GM18511 (cell line): Measurements from ENCODE around the gene FRMD1.
"Not testable (repeated sequence)": the region's sequence is repeated elsewhere in the genome, so short reads cannot be mapped to it uniquely, and the experiment has no call there.

Source experiments
- ATAC-seq: cut with Tn5 transposase; IDR thresholded peaks from one replicate; pipeline ENCODE4 v1.9.1; 2021; ENCODE audit warnings: mild to moderate bottlenecking, moderate library complexity; ENCODE audit not compliant: unreplicated experiment

Gene FRMD1

DNA sequence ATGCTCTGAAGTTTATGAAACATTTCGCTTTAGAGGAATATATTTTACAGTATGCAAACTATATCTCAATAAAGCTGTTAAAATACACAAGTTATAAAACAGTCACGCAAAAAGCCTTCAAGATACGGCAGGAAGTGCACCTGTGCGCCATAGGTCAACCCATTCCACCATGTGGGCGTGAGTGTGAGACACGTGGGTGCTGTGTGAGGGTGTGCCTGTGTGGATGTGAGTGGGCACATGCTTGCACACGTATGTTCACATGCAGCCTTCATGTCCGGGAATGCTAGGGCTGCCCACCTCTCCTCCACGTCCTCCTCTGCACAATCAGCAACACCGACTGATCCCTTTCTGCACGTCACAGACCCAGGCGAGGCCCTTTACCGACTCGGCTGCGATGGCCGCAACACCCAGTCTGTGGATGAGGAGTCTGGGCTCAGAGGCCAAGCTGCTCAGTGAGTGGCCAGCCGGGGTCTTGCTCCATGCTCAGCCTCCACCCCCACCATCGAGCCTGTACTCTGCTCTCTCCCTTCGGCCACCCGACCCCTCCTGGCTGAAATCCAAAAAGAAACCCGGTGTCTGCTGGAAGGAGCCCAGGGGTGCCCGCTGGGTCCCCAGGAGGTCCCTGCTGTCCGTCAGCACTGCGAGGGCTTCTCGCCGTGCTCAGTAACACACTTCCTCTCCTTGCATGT lies 3.0 kb upstream of the FRMD1 start:
- ATAC-seq, result no peak

DNA sequence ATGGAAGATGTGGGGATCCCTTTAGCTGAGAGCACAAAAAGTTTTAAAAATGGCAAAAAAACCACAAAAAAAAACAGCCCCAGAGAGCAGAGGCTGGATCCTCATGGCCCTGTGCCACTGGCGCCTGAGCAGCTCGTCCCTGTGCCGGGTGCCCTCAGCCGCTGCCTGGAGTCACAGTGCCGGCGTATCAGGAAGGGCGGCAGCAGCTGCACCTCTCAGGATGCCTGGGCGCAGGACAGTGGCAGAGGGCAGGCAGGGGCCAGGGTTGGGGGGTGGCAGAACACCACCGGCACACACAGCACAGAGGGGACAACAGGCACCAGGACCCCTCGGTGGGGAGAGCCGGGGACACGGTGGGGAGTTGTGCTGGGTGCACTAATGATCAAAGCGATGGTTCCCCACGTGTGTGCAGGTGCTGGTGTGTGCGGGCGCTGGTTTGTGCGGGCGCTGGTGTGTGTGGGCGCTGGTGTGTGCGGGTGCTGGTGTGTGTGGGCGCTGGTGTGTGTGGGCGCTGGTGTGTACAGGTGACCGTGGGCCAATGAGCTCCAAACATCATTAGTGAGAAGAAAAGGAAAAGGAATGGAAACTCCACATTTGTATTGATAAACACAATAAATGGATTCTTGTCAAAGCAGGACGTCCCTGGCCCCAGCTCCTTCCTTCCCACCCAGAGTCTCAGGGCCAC lies 1.5 kb upstream of the FRMD1 start:
- no peak for ATAC-seq

DNA sequence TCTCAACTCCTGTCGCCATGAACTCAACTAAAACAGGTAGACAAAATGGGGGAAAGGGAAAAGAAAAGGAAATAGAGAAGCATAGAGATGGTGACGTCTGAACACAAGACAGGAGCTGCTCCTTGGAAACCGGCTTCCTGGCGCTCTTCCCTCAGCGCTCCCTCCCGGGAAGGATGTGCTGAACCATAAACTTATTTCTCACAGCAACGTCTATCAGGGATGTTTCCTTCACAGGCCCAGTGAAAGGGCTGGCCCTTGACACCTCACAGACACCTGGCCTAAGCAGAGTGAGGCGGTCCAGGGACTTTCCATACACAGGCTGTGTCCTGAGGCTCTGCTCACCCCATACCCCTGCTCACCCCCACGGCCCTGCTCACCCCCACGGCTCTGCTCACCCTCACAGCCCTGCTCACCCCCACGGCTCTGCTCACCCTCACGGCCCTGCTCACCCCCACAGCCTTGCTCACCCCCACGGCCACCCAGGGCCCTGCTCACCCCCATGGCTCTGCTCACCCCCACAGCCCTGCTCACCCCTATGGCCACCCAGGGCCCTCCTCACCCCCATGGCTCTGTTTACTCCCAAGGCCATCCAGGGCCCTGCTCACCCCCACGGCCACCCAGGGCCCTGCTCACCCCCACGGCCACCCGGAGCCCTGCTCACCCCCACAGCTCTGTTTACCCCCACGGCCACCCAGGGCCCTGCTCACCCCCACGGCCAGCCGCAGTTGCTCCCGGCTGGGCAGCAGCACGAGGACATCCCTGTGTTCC lies 653 bp downstream of the FRMD1 start:
- no peak for ATAC-seq

DNA sequence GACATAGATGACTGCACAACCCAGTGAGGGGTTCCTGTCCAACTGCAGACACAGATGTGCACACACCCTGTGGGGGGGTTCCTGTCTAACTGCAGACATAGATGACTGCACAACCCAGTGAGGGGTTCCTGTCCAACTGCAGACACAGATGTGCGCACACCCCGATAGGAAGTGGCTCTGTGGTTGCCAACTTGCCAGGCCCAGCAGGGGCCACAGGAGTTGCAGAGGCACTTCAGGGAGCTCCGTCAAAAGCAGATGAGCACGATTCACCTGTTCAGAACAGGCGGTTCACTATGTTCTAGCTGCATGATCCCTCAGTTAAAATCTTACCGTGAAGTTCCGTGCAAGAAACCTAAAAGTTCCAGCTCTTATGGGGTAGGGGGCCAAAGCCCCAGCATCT lies 1.6 kb downstream of the FRMD1 start:
- ATAC-seq, result not testable (repeated sequence)

- ATAC-seq, result no peak
Measured at GRCh38 chr6:168075787-168076202, 3.2 kb downstream of the FRMD1 start.

- ATAC-seq, result no peak
Measured at GRCh38 chr6:168075216-168075615, 3.8 kb downstream of the FRMD1 start.

GRCh38 chr6:168073937-168074730 lies 4.9 kb downstream of the FRMD1 start:
- ATAC-seq, result no peak

GRCh38 chr6:168072730-168073129 lies 6.3 kb downstream of the FRMD1 start:
- no peak for ATAC-seq

DNA sequence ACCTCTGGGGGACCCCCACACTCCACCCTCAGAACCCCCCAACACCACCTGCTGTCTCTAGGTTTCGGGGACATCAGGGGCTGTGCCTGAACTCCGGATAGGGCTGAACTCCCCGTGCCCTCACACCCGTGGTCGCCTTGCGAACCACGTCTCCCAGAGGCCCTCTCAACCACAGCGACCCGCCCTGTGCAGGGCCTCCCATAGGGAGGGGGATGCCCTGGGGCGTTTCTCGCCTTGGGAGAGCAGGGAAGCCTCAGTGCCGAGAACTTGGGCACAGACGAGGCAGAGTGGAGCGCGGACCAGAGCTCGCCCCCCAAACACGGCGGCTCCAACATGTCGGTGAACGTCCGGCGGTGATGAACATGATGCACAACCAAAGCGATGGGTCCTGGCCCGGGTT lies 6.8 kb downstream of the FRMD1 start:
- no peak for ATAC-seq

DNA sequence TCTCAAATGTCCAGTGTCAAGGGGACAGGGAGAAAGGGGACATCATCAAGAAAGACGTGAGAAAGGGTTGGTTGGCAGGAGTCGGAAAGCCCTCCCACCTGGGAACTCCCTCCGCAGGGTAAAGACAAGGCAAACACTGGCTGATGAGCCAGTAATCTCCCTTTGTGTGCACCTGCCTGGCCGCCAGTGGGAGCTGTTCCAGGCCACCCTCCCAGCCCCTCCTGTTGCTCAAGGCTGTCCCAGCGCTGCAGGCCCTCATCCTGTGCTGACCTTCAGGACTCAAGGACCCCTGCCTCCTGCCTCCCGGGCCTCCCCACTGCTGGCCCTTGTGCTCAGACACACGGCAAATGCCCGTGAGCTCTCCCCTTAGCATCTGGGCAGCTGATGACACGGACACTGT lies 7.4 kb downstream of the FRMD1 start:
- no peak for ATAC-seq

DNA sequence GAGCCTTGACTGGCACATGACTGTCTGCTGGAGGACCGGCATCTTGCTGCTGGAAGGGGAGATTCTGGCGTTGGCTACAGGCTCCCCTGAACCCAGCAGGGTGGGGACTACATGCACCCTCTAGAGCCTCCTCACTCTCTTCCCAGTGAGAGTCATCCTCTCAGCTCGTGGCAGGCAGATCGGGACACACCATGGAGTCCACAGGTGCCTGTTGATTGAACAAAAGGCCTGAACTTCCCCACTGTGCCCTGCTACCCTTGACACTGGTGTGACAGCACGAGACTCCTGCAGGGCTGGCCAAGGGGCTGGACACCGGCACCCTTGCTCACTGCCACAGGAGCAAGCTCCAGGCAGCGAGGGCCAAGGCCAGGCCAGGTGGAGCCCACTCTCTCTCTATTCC lies 8.2 kb downstream of the FRMD1 start:
- no peak for ATAC-seq

GRCh38 chr6:168067081-168067759 lies 11.8 kb downstream of the FRMD1 start:
- ATAC-seq, result no peak

DNA sequence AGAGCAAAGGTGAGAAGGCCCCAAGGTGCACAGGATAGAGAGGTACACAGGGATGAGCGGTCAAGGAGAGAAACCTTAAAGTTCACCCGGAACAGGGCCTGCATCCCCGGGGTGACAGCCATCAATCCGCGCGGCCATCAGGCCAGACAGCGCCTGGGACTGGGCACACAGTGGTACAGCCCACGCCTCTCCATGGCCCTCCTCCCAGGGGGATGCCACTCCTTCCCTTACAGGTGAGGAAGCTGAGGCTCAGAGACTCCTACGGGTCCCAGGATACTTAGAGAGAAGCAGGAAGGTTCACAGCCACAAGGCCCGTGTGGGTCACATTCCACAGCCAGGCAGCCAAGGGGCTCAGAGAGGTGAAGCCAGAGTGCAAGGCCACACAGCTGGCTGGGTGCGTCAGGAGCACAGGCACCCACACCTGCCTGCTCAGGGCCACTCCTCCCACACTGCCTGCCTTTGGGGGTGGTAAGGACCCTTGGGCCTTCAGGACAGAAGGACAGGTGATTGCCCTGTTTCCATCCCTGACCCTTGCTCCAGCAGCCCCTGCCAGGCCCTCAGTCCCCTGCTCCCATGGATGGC lies 14.7 kb downstream of the FRMD1 start:
- ATAC-seq, result no peak

DNA sequence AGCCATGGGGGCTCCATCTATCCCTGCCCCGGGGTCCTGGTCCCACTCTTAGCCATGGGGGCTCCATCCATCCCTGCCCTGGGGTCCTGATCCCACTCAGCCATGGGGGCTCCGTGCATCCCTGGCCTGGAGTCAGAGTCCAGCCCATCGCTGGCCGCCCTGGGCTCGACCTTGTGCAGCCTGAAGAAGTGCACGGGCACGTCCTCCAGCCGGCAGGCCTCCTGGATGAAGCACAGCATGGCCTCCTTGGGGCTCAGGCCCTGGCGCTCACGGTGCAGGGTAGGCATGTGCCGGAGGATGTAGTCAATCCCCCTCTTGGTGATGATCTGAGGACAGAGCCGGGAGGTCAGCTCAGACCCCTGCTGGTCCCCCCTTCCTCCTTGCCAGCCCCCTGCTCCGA lies 15.6 kb downstream of the FRMD1 start:
- no peak for ATAC-seq

DNA sequence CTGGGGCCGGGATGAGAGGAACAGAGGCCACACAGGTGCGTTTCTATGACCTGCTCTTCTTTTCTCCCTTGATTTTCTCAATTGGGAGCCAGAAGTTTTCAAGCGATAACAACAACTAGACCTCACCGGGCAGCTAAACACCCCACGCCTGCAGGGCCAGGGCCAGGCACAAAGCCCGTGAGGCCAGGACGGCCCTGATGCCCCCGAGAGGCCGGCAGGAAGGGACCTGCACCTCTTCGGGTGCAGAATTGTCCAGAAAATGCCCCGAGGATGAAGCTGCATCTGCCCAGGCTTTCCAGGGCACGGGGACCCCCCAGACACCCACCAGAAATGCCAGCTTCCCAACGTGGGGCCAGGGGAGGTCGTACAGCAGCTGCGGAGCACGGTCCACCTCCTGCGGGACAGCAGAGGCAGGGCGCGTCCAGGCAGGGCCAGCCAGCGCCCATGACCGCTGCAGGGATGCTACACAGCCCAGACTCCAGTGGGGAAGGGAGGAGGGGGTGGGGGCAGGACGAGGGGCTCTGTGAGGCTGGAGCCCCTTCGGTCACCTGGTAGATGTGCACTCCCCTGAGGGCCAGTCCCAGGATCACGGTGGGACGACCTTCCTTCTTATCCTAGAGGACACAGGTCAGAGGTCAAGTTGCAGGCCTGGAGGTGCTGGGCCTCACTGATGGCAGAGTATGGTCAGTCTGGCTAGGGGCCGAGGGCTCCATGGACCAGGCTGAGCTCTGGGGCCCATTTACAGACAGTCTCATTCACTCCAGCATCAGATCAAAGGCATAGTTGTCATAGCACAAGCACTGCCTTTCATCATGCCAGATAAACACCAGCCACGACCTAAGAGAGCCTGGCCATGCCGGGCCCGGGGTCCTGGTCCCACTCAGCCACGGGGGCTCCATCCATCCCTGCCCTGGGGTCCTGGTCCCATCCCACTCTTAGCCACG lies 16.4 kb downstream of the FRMD1 start:
- no peak for ATAC-seq

DNA sequence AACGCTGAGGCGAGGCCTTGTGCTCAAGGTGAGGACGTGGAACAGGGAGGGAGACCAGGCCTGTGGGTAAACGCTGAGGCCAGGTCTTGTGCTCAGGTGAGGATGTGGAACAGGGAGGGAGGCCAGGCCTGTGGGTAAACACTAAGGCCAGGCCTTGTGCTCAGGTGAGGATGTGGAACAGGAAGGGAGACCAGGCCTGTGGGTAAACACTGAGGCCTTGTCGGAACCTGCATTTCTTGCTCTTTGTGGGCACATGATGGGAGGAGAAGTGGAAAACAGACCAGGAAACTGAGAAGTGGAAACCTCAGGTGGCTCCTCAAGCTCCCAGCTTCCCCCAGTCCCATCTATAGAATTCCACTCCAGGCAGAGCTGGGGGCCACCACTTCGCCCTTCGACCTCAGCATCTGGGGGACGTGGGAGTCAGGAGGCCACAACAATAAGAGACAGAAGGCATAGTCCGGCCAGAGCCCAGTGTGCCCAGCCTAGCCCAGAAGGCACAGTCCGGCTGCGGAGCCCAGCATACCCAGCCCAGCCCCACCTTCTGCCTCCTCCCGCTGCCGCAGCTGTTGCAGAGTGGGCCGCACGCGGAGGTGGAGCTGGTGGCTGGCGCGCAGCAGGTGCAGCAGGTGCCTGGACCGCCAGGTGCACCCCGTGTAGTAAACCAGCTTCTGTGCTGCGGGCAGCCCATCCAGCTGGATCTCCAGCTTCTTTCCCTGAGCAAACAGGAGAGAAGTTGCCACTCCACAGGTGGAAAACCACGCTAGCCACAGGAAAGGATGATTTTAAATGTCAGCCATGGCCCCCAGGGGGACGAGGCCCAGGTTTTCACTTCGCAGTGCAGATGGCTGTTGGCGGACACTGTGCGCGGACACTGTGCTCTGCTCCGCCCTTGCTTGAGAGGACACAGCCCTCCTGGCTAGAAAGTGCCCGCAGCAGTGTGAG lies 17.5 kb downstream of the FRMD1 start:
- no peak for ATAC-seq

DNA sequence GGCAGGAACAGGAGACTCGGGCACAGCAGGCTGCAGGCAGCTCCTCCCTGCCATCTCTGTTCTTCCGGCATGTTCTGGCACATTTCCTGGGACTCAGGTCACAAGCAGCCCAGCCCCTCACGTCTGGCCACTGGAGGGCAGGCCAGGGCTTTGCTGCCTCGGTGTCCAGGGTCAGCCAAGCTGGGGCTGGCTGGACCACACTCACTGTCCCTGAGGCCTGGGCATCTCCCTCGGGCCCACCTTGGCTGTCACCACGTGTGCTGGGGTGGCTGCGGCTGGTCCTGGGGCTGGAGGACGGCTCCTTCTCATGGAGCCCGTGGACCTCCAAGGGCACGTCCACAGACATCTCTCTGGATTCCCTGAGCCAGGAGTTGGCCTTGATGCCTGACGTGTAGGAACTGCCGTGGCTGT lies 18.5 kb downstream of the FRMD1 start:
- no peak for ATAC-seq
